Stimulated activated CD4-positive, alpha-beta T cell treated with anti-CD3 and anti-CD28 coated beads, Interleukin-4, amount 100 ng/mL, for 1 hour (primary cell): Measurements from ENCODE around the gene AKT1.

ENCODE experiments used
- DNase-seq: peaks from one replicate; pipeline ENCODE4 v3.0.0-alpha.2; 2020

Gene AKT1

GRCh38 chr14:104721505-104722431, 73.8 kb downstream of the AKT1 start:
- no peak for DNase-seq
